H1 (cell line): ENCODE measurements around the gene MED17. TPM values are rescaled to one million over a fixed set of nuclear protein-coding genes. Genes with fewer than 3 reads are reported as not detected.

ENCODE experiments used
- CTCF ChIA-PET: fragments of 300-600 bp; sonication (Branson Sonifier 250); formaldehyde crosslinking; loops from one replicate; lab custom pipeline; 2021; ENCODE audit not compliant: partially characterized antibody; lab: Charles Lee
- POLR2A ChIA-PET: fragments of 300-600 bp; sonication (Branson Sonifier 250); formaldehyde crosslinking; loops from one replicate; lab custom pipeline; 2021; ENCODE audit warnings: inconsistent platforms; ENCODE audit not compliant: partially characterized antibody; lab: Charles Lee
- DNase-seq, 2 experiments: peaks; one replicate each; pipeline versions ENCODE4 v3.0.0 to v3.0.0-alpha.2; 2010 to 2022; ENCODE audit warnings: low spot score in 2 of 2, low read depth in 1 of 2, mixed read lengths in 1 of 2
- FAIRE-seq: peaks from 2 replicates; lab custom pipeline; 2011; peaks lifted over from hg19 to GRCh38; lab: Jason Lieb, UNC
- H2AFZ ChIP-seq: 2 replicates; pipeline ENCODE4 v1.8.1; 2012; ENCODE audit warnings: low read length, inconsistent platforms
- H2AK5ac ChIP-seq: 2 replicates; pipeline ENCODE4 v1.6.1; 2013; ENCODE audit warnings: low read depth, low read length
- H2BK120ac ChIP-seq: replicated peaks from 2 replicates; pipeline ENCODE3; 2013; ENCODE audit warnings: low read depth, low read length, inconsistent platforms
- H2BK12ac ChIP-seq: 2 replicates; pipeline ENCODE4 v1.6.1; 2013; ENCODE audit warnings: low read depth, low read length
- H2BK15ac ChIP-seq: 2 replicates; pipeline ENCODE4 v1.6.1; 2013; ENCODE audit warnings: low read length
- H2BK20ac ChIP-seq: 2 replicates; pipeline ENCODE4 v1.6.1; 2013; ENCODE audit warnings: low read length
- H2BK5ac ChIP-seq: 2 replicates; pipeline ENCODE4 v1.6.1; 2013; ENCODE audit warnings: low read depth, low read length
- H3K14ac ChIP-seq: 2 replicates; pipeline ENCODE4 v1.6.1; 2013; ENCODE audit warnings: inconsistent platforms; ENCODE audit not compliant: insufficient read length
- H3K18ac ChIP-seq: 2 replicates; pipeline ENCODE4 v1.6.1; 2013; ENCODE audit warnings: low read length; ENCODE audit errors: extremely low read depth
- H3K23ac ChIP-seq: 2 replicates; pipeline ENCODE4 v1.6.1; 2013; ENCODE audit warnings: inconsistent platforms; ENCODE audit not compliant: insufficient read length
- H3K23me2 ChIP-seq: 2 replicates; pipeline ENCODE4 v1.6.1; 2013; ENCODE audit warnings: low read depth, low read length
- H3K27ac ChIP-seq: 2 replicates; pipeline ENCODE4 v1.6.1; 2011; ENCODE audit warnings: low read depth, low read length, inconsistent platforms
- H3K27me3 ChIP-seq, 4 experiments: replicated peaks in 1 of 4; 1 replicate in 1 of 4; 2 replicates in 3 of 4; pipeline versions ENCODE4 v1.6.1 to v1.8.1; 2011 to 2013; ENCODE audit warnings: low read length in 3 of 4, mild to moderate bottlenecking in 3 of 4, inconsistent platforms in 2 of 4, mixed read lengths in 2 of 4, moderate library complexity in 1 of 4; ENCODE audit not compliant: control insufficient read depth in 3 of 4, insufficient read depth in 3 of 4; ENCODE audit errors: extremely low read depth in 1 of 4
- H3K36me3 ChIP-seq, 4 experiments: 2 replicates each; pipeline versions ENCODE4 v1.6.1 to v1.8.1; 2011 to 2013; ENCODE audit warnings: mild to moderate bottlenecking in 4 of 4, low read length in 3 of 4, moderate library complexity in 2 of 4, control low read depth in 1 of 4, inconsistent platforms in 1 of 4; ENCODE audit not compliant: insufficient read depth in 4 of 4, control insufficient read depth in 2 of 4
- H3K4ac ChIP-seq: replicated peaks from 2 replicates; pipeline ENCODE3; 2013; ENCODE audit warnings: low read length, low read depth, mixed read lengths, inconsistent platforms; ENCODE audit not compliant: insufficient read length
- H3K4me1 ChIP-seq, 4 experiments: replicated peaks in 1 of 4; 1 replicate in 1 of 4; 2 replicates in 3 of 4; pipeline versions ENCODE4 v1.6.1 to v1.8.1; 2011 to 2013; ENCODE audit warnings: low read length in 3 of 4, inconsistent platforms in 2 of 4, mixed read lengths in 1 of 4; ENCODE audit not compliant: insufficient read depth in 4 of 4, control insufficient read depth in 3 of 4
- H3K4me2 ChIP-seq, 2 experiments: 2 replicates each; pipeline versions ENCODE4 v1.6.1 to v1.8.1; 2011 to 2013; ENCODE audit warnings: low read depth in 2 of 2, low read length in 2 of 2, control low read depth in 1 of 2, inconsistent platforms in 1 of 2, mild to moderate bottlenecking in 1 of 2; ENCODE audit not compliant: insufficient read depth in 1 of 2
- H3K4me3 ChIP-seq, 4 experiments: fragments of 200-600, 300-600 bp in 1 of 4; sonication (generic), shearing (Covaris generic), sonication (Bioruptor Twin) in 1 of 4; 2 replicates each; pipeline versions ENCODE4 v1.5.1 to v1.8.1; 2011 to 2016; ENCODE audit warnings: low read length in 4 of 4, low read depth in 3 of 4, control low read depth in 2 of 4, inconsistent platforms in 2 of 4, mild to moderate bottlenecking in 2 of 4, mixed read lengths in 1 of 4, moderate library complexity in 1 of 4; ENCODE audit not compliant: insufficient read depth in 2 of 4; ENCODE audit errors: extremely low read depth in 1 of 4
- H3K56ac ChIP-seq: replicated peaks from 2 replicates; pipeline ENCODE3; 2013; ENCODE audit warnings: low read depth, mild to moderate bottlenecking, mixed read lengths, low read length, inconsistent platforms; ENCODE audit not compliant: insufficient read length
- H3K79me1 ChIP-seq: 2 replicates; pipeline ENCODE4 v1.6.1; 2013; ENCODE audit warnings: low read depth, low read length, control low read depth
- H3K79me2 ChIP-seq, 2 experiments: 2 replicates each; pipeline versions ENCODE4 v1.6.1 to v1.8.1; 2012 to 2013; ENCODE audit warnings: low read length in 2 of 2, mild to moderate bottlenecking in 2 of 2, inconsistent platforms in 1 of 2; ENCODE audit not compliant: insufficient read depth in 2 of 2, control insufficient read depth in 1 of 2
- H3K9ac ChIP-seq, 4 experiments: replicated peaks in 1 of 4; 1 replicate in 1 of 4; 2 replicates in 3 of 4; pipeline versions ENCODE4 v1.6.1 to v1.8.1; 2011 to 2013; ENCODE audit warnings: low read depth in 3 of 4, low read length in 3 of 4, control low read depth in 2 of 4, mild to moderate bottlenecking in 2 of 4, moderate library complexity in 2 of 4, inconsistent platforms in 1 of 4; ENCODE audit errors: extremely low read depth in 1 of 4
- H3K9me3 ChIP-seq, 2 experiments: 2 replicates each; pipeline versions ENCODE4 v1.6.1 to v1.8.1; 2012 to 2013; ENCODE audit warnings: mild to moderate bottlenecking in 2 of 2, moderate library complexity in 2 of 2, control low read depth in 1 of 2, inconsistent platforms in 1 of 2, low read depth in 1 of 2, low read length in 1 of 2, mixed read lengths in 1 of 2; ENCODE audit not compliant: insufficient read depth in 2 of 2
- H4K20me1 ChIP-seq, 2 experiments: replicated peaks in 1 of 2; 2 replicates each; pipeline versions ENCODE3 to v1.8.1; 2011 to 2013; ENCODE audit warnings: inconsistent platforms in 2 of 2, low read length in 2 of 2, mild to moderate bottlenecking in 1 of 2; ENCODE audit not compliant: insufficient read depth in 2 of 2, control insufficient read depth in 1 of 2
- H4K5ac ChIP-seq: 2 replicates; pipeline ENCODE4 v1.6.1; 2013; ENCODE audit warnings: low read length, low read depth, mixed read lengths, inconsistent platforms; ENCODE audit not compliant: insufficient read length
- H4K8ac ChIP-seq: 2 replicates; pipeline ENCODE4 v1.8.0; 2013; ENCODE audit warnings: mild to moderate bottlenecking, moderate library complexity, low read length, inconsistent platforms; ENCODE audit not compliant: insufficient read depth; ENCODE audit errors: extremely low read depth
- H4K91ac ChIP-seq: replicated peaks from 2 replicates; pipeline ENCODE3; 2013; ENCODE audit warnings: low read length, mixed read lengths, inconsistent platforms; ENCODE audit not compliant: insufficient read length
- BCL11A ChIP-seq, 2 experiments: IDR thresholded peaks; one replicate each; pipeline ENCODE4 v1.6.1; 2011; ENCODE audit warnings: low read depth in 2 of 2, low read length in 2 of 2, mild to moderate bottlenecking in 2 of 2
- CBX5 ChIP-seq: fragments of 300-800, 300-1000 bp; sonication (generic); IDR thresholded peaks from 2 replicates; pipeline ENCODE4 v1.7.1; 2016; ENCODE audit warnings: antibody characterized with exemption, low read length, low read depth
- CHD2 ChIP-seq: IDR thresholded peaks from 2 replicates; pipeline ENCODE4 v1.6.1; 2012; ENCODE audit warnings: low read length, improper control_type of control experiment
- CTCF ChIP-seq, 3 experiments: IDR thresholded peaks; 1 replicate in 2 of 3; 2 replicates in 1 of 3; pipeline versions ENCODE4 v1.5.1 to v1.6.1; 2011; ENCODE audit warnings: low read length in 3 of 3, mild to moderate bottlenecking in 3 of 3, inconsistent platforms in 2 of 3, low read depth in 1 of 3, moderate library complexity in 1 of 3; ENCODE audit not compliant: insufficient read depth in 1 of 3; ENCODE audit errors: control extremely low read depth in 1 of 3
- NANOG ChIP-seq: IDR thresholded peaks from 2 replicates; pipeline ENCODE4 v1.6.1; 2011; ENCODE audit warnings: low read length, low read depth, mild to moderate bottlenecking, inconsistent platforms; ENCODE audit not compliant: insufficient read depth, poor library complexity, severe bottlenecking
- NRF1 ChIP-seq: IDR thresholded peaks from 2 replicates; pipeline ENCODE4 v1.6.1; 2011; ENCODE audit warnings: mild to moderate bottlenecking, low read depth, low read length, improper control_type of control experiment
- RAD21 ChIP-seq, 2 experiments: IDR thresholded peaks in 1 of 2; conservative IDR thresholded peaks in 1 of 2; 2 replicates each; pipeline ENCODE4 v1.6.1; 2011; ENCODE audit warnings: low read depth in 2 of 2, low read length in 2 of 2, improper control_type of control experiment in 1 of 2, inconsistent platforms in 1 of 2, mild to moderate bottlenecking in 1 of 2, moderate library complexity in 1 of 2
- RNF2 ChIP-seq: fragments of 200-900, 300-1000 bp; sonication (generic); IDR thresholded peaks from 2 replicates; pipeline ENCODE4 v1.7.1; 2016; ENCODE audit warnings: borderline replicate concordance, low read depth, mild to moderate bottlenecking, antibody characterized with exemption, low read length; ENCODE audit not compliant: poor library complexity, severe bottlenecking; ENCODE audit errors: missing control alignments
- SP4 ChIP-seq: IDR thresholded peaks from 2 replicates; pipeline ENCODE4 v1.6.1; 2012; ENCODE audit warnings: low read length, inconsistent platforms
- ZNF274 ChIP-seq: IDR thresholded peaks from 2 replicates; pipeline ENCODE4 v1.7.0; 2012; ENCODE audit warnings: low read length, borderline replicate concordance; ENCODE audit errors: extremely low read depth
- WGBS, 2 experiments: shearing (Covaris generic) in 1 of 2; methylation state at CpG; one replicate each; pipeline versions ENCODE4 v1.1.6 to v1.1.7; 2013 to 2015; ENCODE audit warnings: low lambda C conversion rate in 2 of 2, mixed read lengths in 2 of 2, inconsistent platforms in 1 of 2, low coverage in 1 of 2, missing lambda C conversion rate in 1 of 2; ENCODE audit not compliant: insufficient replicate concordance in 2 of 2, insufficient coverage in 1 of 2, insufficient read length in 1 of 2; ENCODE audit errors: extremely low coverage in 1 of 2, missing lambda C conversion rate in 1 of 2; 5-methylcytosine and 5-hydroxymethylcytosine counted together
- polyA plus RNA-seq, 7 experiments: library from polyadenylated mRNA; depleted of rRNA in 3 of 7; stranded (reverse) in 5 of 7; unstranded in 2 of 7; fragments of >200 nt in 5 of 7; fragments of 200-250 nt in 2 of 7; gene quantifications; 1 replicate in 5 of 7; 2 replicates in 1 of 7; 4 replicates in 1 of 7; pipeline versions ENCODE4 v1.2.1 to v1.2.3, GENCODE V29; 2011 to 2013; ENCODE audit warnings: missing spikeins in 2 of 7, mixed read lengths in 2 of 7
- total RNA-seq: library from RNA; stranded (reverse); fragmentation: NEBNext Ultra II Directional; extraction: Animal tissue kit (Norgen Biotek cat#: 25700); gene quantifications from 2 replicates; pipeline ENCODE4 v1.2.1, GENCODE V29; 2021

The MED17 gene
- total and polyA plus RNA-seq, 2 of the 8 experiments (the other 6 are each of a cell fraction or from before 2014, with no cell fraction given), result 8.8 to 33.7 TPM

GRCh38 chr11:93775289-93775688 lies 8.8 kb upstream of the MED17 start:
- H3K18ac ChIP-seq, result no peak overlapping the region
- no peaks in the 10 kb centered on the region for H3K27me3 ChIP-seq
- H2BK5ac ChIP-seq, result no peak overlapping the region
- H3K27ac ChIP-seq, result no peak overlapping the region
- no peaks in the 10 kb centered on the region; a peak in 2 of 7 replicates for H3K4me1 ChIP-seq
- CTCF ChIA-PET, result interaction anchor here (1.3 to 3.4 kb wide), 3 partner anchors 9 to 30 kb away, joined by 4 to 13 read pairs (median 4); partner anchors contain the start of gene MED17
- H3K4ac ChIP-seq, result no peak overlapping the region
- H4K20me1 ChIP-seq, result peaks cover 1 to 3% of the 10 kb centered on the region in 2 experiments
- no peak overlapping the region for H2BK120ac ChIP-seq
- no peak for FAIRE-seq
- TF ChIP-seq SP4, result no peak
- TF ChIP-seq NANOG, result no peak
- TF ChIP-seq RAD21 (IDR thresholded peaks at IDR 0.05 in 1 of 2, conservative IDR thresholded peaks at IDR 0.05 in 1 of 2; ENCODE audit: low read depth in 2 of 2, low read length in 2 of 2), result 0 out of 4 replicates have a peak, but pooled peaks of 1 of the 2 experiments have one; percentile 4
- TF ChIP-seq BCL11A (IDR thresholded peaks at IDR 0.05; ENCODE audit: low read depth in 2 of 2, low read length in 2 of 2), result no peak
- TF ChIP-seq CTCF (IDR thresholded peaks at IDR 0.05; ENCODE audit: control extremely low read depth in 1 of 3, insufficient read depth in 1 of 3, low read depth in 1 of 3, low read length in 3 of 3), result peak in 2 of 3 experiments; percentile 35 to 64; a peak in 2 of 4 replicates
- no peak for TF ChIP-seq CHD2
- TF ChIP-seq NRF1, result no peak
- TF ChIP-seq CBX5, result no peak
- no peak for TF ChIP-seq ZNF274
- no peak for TF ChIP-seq RNF2
- TF ChIP-seq, all 59 proteins: peak for 2
- Histone ChIP-seq H3K23ac (no peak overlapping the region), H3K14ac (no peak overlapping the region), H2BK12ac (no peak overlapping the region), H4K5ac (no peak overlapping the region), H3K79me1 (no peaks in the 10 kb centered on the region), H3K36me3 (no peaks in the 10 kb centered on the region), H2AK5ac (no peak overlapping the region), H2BK15ac (no peak overlapping the region), H3K23me2 (peaks cover 2% of the 10 kb centered on the region; the same call in 1 of the 2 replicates), H3K9ac (no peak overlapping the region), H3K56ac (no peak overlapping the region), H3K79me2 (no peaks in the 10 kb centered on the region), H4K8ac (no peak overlapping the region), H2AFZ (no peak overlapping the region), H3K4me2 (no peak overlapping the region), H3K9me3 (no peaks in the 10 kb centered on the region), H3K4me3 (no peak overlapping the region), H4K91ac (no peak overlapping the region), H2BK20ac (no peak overlapping the region)
- peak in 1 of 2 experiments; percentile 71 for DNase-seq
- POLR2A ChIA-PET, result interaction anchor here (1.6 to 9.4 kb wide), 3 partner anchors 6 to 39 kb away, joined by 3 to 88 read pairs (median 7); partner anchors contain the start of genes C11orf54, MED17 and TAF1D
- 38% methylated on average over 2 of the region's 2 CpGs; no CpG with 5 or more reads in 1 of the 2 experiments for WGBS, 2 experiments
